CD14-positive monocyte (primary cell): ENCODE data around the gene CHRM2. TPM values are rescaled to one million over a fixed set of nuclear protein-coding genes. Genes with fewer than 3 reads are reported as not detected.

ENCODE experiments used
- DNase-seq, 3 donors: peaks; one replicate each; pipeline ENCODE4 v3.0.0-alpha.2; 2011 to 2022
- H2AFZ ChIP-seq: 2 replicates; pipeline ENCODE4 v1.6.0; 2012; ENCODE audit warnings: mild to moderate bottlenecking, low read depth, low read length, inconsistent platforms; ENCODE audit not compliant: insufficient read depth, poor library complexity, severe bottlenecking
- H3K27ac ChIP-seq, 2 donors: 1 replicate in 1 of 2; 2 replicates in 1 of 2; pipeline ENCODE4 v1.5.1; 2012 to 2013; ENCODE audit warnings: low read length in 2 of 2, control low read depth in 1 of 2, inconsistent platforms in 1 of 2, low read depth in 1 of 2, mild to moderate bottlenecking in 1 of 2
- H3K27me3 ChIP-seq, 2 donors: one replicate each; pipeline versions ENCODE4 v1.6.0 to v1.6.1; 2011 to 2013; ENCODE audit warnings: low read length in 2 of 2; ENCODE audit not compliant: control insufficient read depth in 2 of 2, insufficient read depth in 2 of 2
- H3K36me3 ChIP-seq, 2 donors: replicated peaks in 1 of 2; 1 replicate in 1 of 2; 2 replicates in 1 of 2; pipeline versions ENCODE4 v1.5.1 to v1.6.1; 2012 to 2013; ENCODE audit warnings: low read length in 2 of 2, control low read depth in 1 of 2, inconsistent platforms in 1 of 2, mild to moderate bottlenecking in 1 of 2; ENCODE audit not compliant: insufficient read depth in 2 of 2, control insufficient read depth in 1 of 2
- H3K4me1 ChIP-seq, 2 donors: 1 replicate in 1 of 2; 2 replicates in 1 of 2; pipeline versions ENCODE4 v1.5.1 to v1.6.1; 2012 to 2013; ENCODE audit warnings: low read length in 2 of 2, control low read depth in 1 of 2, inconsistent platforms in 1 of 2, mild to moderate bottlenecking in 1 of 2, moderate library complexity in 1 of 2; ENCODE audit not compliant: insufficient read depth in 2 of 2, control insufficient read depth in 1 of 2
- H3K4me2 ChIP-seq: replicated peaks from 2 replicates; pipeline ENCODE3; 2012; ENCODE audit warnings: low read length, moderate library complexity, mild to moderate bottlenecking; ENCODE audit not compliant: poor library complexity, severe bottlenecking; ENCODE audit errors: extremely low read depth
- H3K4me3 ChIP-seq, 3 experiments: fragments of 200-600 bp in 1 of 3; sonication (generic) in 1 of 3; replicated peaks in 1 of 3; 1 replicate in 2 of 3; 2 replicates in 1 of 3; pipeline ENCODE4 v1.5.1; 2011 to 2013; ENCODE audit warnings: low read length in 3 of 3, mild to moderate bottlenecking in 3 of 3, control low read depth in 2 of 3, low read depth in 2 of 3, inconsistent platforms in 1 of 3, moderate library complexity in 1 of 3
- H3K79me2 ChIP-seq: 2 replicates; pipeline ENCODE4 v1.6.0; 2012; ENCODE audit warnings: mild to moderate bottlenecking, control low read depth, inconsistent platforms, low read length, moderate library complexity; ENCODE audit not compliant: insufficient read depth
- H3K9ac ChIP-seq: 2 replicates; pipeline ENCODE4 v1.6.0; 2017; ENCODE audit warnings: low read length, mild to moderate bottlenecking; ENCODE audit not compliant: insufficient read depth, poor library complexity, severe bottlenecking
- H3K9me3 ChIP-seq, 2 donors: replicated peaks in 1 of 2; 1 replicate in 1 of 2; 2 replicates in 1 of 2; pipeline versions ENCODE4 v1.5.1 to v1.6.1; 2012 to 2013; ENCODE audit warnings: low read length in 2 of 2, control low read depth in 1 of 2; ENCODE audit not compliant: control insufficient read depth in 1 of 2, insufficient read depth in 1 of 2
- H4K20me1 ChIP-seq: 2 replicates; pipeline ENCODE4 v1.6.0; 2012; ENCODE audit warnings: mild to moderate bottlenecking, low read length, control low read depth, moderate library complexity; ENCODE audit not compliant: insufficient read depth
- H3K27ac Mint-ChIP-seq, 7 donors: one replicate each; pipeline ENCODE4 v1.8.0; 2020; ENCODE audit warnings: mild to moderate bottlenecking in 7 of 7, mixed read lengths in 7 of 7, moderate library complexity in 6 of 7, inconsistent platforms in 2 of 7
- H3K27me3 Mint-ChIP-seq, 3 donors: one replicate each; pipeline ENCODE4 v1.8.0; 2021 to 2022; ENCODE audit warnings: low read depth in 3 of 3, mild to moderate bottlenecking in 3 of 3, mixed read lengths in 3 of 3, moderate library complexity in 3 of 3, inconsistent platforms in 1 of 3
- H3K36me3 Mint-ChIP-seq, 2 donors: one replicate each; pipeline ENCODE4 v1.8.0; 2020; ENCODE audit warnings: mixed read lengths in 2 of 2, inconsistent platforms in 1 of 2, mild to moderate bottlenecking in 1 of 2
- H3K4me1 Mint-ChIP-seq: one replicate; pipeline ENCODE4 v1.8.0; 2020; ENCODE audit warnings: mild to moderate bottlenecking, mixed read lengths
- H3K4me3 Mint-ChIP-seq, 2 donors: one replicate each; pipeline ENCODE4 v1.8.0; 2020; ENCODE audit warnings: mild to moderate bottlenecking in 2 of 2, mixed read lengths in 2 of 2, moderate library complexity in 1 of 2
- H3K9me3 Mint-ChIP-seq, 7 donors: one replicate each; pipeline ENCODE4 v1.8.0; 2020 to 2022; ENCODE audit warnings: mixed read lengths in 7 of 7, mild to moderate bottlenecking in 6 of 7, moderate library complexity in 6 of 7, inconsistent platforms in 2 of 7
- WGBS: methylation state at CpG from one replicate; pipeline ENCODE4 v1.1.5; 2013; ENCODE audit warnings: missing lambda C conversion rate; ENCODE audit not compliant: insufficient coverage; 5-methylcytosine and 5-hydroxymethylcytosine counted together
- intact Hi-C, 2 donors: fragments of 100-400 bp; cut with micrococcal nuclease; formaldehyde crosslinking; loops; one replicate each; pipeline versions ENCODE4 v1.15.0 to v1.15.1; 2023
- polyA plus RNA-seq, 3 donors: library from polyadenylated mRNA; depleted of rRNA in 1 of 3; unstranded in 2 of 3; stranded (reverse) in 1 of 3; fragments of 300-500 nt in 2 of 3; fragments of >200 nt in 1 of 3; fragmentation: Illumina TruSeq in 2 of 3; gene quantifications; 1 replicate in 2 of 3; 2 replicates in 1 of 3; pipeline ENCODE4 v1.2.3, GENCODE V29; 2012 to 2021
- TF ChIP-seq, protein P1 (sequence below): fragments of 200-600 bp; IDR thresholded peaks from one replicate; pipeline ENCODE4 v1.8.0; 2022; ENCODE audit warnings: antibody characterized with exemption, mild to moderate bottlenecking

CHRM2 gene
- polyA plus RNA-seq, 3 donors: not detected

DNA sequence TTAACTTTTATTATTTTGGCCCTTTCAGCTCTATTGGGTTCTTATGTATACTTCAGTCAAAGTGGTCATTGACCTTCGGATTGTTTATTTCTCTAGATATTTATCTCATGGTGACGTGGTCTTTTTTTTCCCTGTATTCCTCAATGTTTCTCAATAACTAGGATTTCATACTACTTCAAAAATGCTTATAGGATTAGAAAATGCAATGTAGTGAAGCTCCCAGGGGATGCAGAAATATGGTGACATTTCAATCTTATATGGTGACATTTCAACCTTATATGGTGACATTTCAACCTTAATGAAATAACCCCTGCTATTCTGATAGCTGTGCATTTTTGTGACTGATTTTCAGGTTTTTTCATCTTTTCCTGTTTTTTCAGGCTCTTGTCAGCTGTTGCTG is 51.4 kb downstream of the CHRM2 start:
- H3K9ac ChIP-seq: no peak overlapping the region
- Mint-ChIP-seq H3K9me3 (no peaks in the 10 kb centered on the region), H3K27ac (no peak overlapping the region), H3K36me3 (no peaks in the 10 kb centered on the region), H3K4me3 (no peak overlapping the region), H3K27me3 (peaks cover 0 to 1% (median 0%) of the 10 kb centered on the region in 3 donors), H3K4me1 (no peaks in the 10 kb centered on the region)
- H3K79me2 ChIP-seq: no peaks in the 10 kb centered on the region
- TF ChIP-seq, protein P1, sequence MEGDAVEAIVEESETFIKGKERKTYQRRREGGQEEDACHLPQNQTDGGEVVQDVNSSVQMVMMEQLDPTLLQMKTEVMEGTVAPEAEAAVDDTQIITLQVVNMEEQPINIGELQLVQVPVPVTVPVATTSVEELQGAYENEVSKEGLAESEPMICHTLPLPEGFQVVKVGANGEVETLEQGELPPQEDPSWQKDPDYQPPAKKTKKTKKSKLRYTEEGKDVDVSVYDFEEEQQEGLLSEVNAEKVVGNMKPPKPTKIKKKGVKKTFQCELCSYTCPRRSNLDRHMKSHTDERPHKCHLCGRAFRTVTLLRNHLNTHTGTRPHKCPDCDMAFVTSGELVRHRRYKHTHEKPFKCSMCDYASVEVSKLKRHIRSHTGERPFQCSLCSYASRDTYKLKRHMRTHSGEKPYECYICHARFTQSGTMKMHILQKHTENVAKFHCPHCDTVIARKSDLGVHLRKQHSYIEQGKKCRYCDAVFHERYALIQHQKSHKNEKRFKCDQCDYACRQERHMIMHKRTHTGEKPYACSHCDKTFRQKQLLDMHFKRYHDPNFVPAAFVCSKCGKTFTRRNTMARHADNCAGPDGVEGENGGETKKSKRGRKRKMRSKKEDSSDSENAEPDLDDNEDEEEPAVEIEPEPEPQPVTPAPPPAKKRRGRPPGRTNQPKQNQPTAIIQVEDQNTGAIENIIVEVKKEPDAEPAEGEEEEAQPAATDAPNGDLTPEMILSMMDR: no peak
- H3K27me3 ChIP-seq: no peaks in the 10 kb centered on the region
- no CpG with 5 or more reads among the region's 2 CpGs for WGBS
- H4K20me1 ChIP-seq: no peaks in the 10 kb centered on the region
- no peak overlapping the region for H2AFZ ChIP-seq
- no peaks in the 10 kb centered on the region for H3K4me1 ChIP-seq
- intact Hi-C loops: no loop called here
- H3K9me3 ChIP-seq: no peaks in the 10 kb centered on the region
- H3K4me3 ChIP-seq: no peak overlapping the region
- H3K36me3 ChIP-seq: no peaks in the 10 kb centered on the region
- H3K4me2 ChIP-seq: no peak overlapping the region
- no peak overlapping the region for H3K27ac ChIP-seq
- no peak for DNase-seq

DNA sequence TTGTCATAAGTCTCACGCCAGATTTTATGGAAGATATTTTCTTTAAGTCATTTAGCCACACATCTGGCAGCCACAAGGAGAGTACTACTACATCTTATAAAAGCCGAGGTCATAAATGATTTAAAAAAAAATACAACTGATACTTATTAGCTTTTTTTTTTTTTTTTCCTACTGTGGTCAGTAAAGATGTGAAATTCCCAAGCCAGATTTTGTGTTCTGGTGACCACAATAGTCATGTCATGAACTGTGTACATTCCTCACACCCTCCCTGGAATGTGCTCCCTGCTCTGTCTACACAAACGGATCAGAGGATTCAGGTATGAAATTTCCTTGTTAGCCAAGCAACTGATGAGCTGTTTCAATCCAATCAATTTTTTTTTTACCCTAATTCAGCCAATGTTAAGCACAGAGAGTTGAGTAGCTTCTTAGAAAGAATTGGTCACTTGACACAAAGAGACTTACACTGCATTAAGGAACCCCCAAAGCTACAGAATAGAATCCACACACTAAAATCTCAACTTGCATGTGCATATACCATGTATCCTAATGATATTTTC is 54.7 kb downstream of the CHRM2 start:
- H2AFZ ChIP-seq: no peak overlapping the region
- TF ChIP-seq, protein P1: no peak
- no CpG with 5 or more reads among the region's 3 CpGs for WGBS
- H3K36me3 ChIP-seq: no peaks in the 10 kb centered on the region
- H3K4me1 ChIP-seq: no peaks in the 10 kb centered on the region
- no peak overlapping the region for H3K4me2 ChIP-seq
- no peak overlapping the region for H3K27ac Mint-ChIP-seq
- H3K9ac ChIP-seq: no peak overlapping the region
- no peak overlapping the region for H3K4me3 ChIP-seq
- H3K79me2 ChIP-seq: no peaks in the 10 kb centered on the region
- H3K9me3 Mint-ChIP-seq: peaks cover 0 to 3% (median 0%) of the 10 kb centered on the region in 7 donors
- no peaks in the 10 kb centered on the region for H4K20me1 ChIP-seq
- intact Hi-C loops: no loop called here
- H3K9me3 ChIP-seq: no peaks in the 10 kb centered on the region
- H3K36me3 Mint-ChIP-seq: no peaks in the 10 kb centered on the region
- H3K27me3 ChIP-seq: no peaks in the 10 kb centered on the region
- H3K4me3 Mint-ChIP-seq: no peak overlapping the region
- no peak for DNase-seq
- H3K27ac ChIP-seq: no peak overlapping the region
- H3K27me3 Mint-ChIP-seq: no peaks in the 10 kb centered on the region
- H3K4me1 Mint-ChIP-seq: no peaks in the 10 kb centered on the region
